Fibroblast of lung (primary cell): ENCODE data around the gene KCTD3. TPM values are rescaled to one million over a fixed set of nuclear protein-coding genes. Genes with fewer than 3 reads are reported as not detected.

Experiments used
- DNase-seq, 2 donors: peaks; one replicate each; pipeline versions ENCODE4 v3.0.0 to v3.0.0-alpha.2; 2010; ENCODE audit warnings: low read depth in 2 of 2
- H2AFZ ChIP-seq: 2 replicates; pipeline ENCODE4 v1.5.1; 2012; ENCODE audit warnings: low read length, control low read depth, inconsistent platforms
- H3K27ac ChIP-seq: 2 replicates; pipeline ENCODE4 v1.5.1; 2011; ENCODE audit warnings: low read length, control low read depth; ENCODE audit not compliant: insufficient read depth
- H3K27me3 ChIP-seq: 2 replicates; pipeline ENCODE4 v1.5.1; 2011; ENCODE audit warnings: mild to moderate bottlenecking, low read length; ENCODE audit not compliant: control insufficient read depth, insufficient read depth
- H3K36me3 ChIP-seq: 2 replicates; pipeline ENCODE4 v1.5.1; 2011; ENCODE audit warnings: low read length; ENCODE audit not compliant: control insufficient read depth, insufficient read depth
- H3K4me1 ChIP-seq: 2 replicates; pipeline ENCODE4 v1.5.1; 2011; ENCODE audit warnings: low read length; ENCODE audit not compliant: control insufficient read depth, insufficient read depth; ENCODE audit errors: extremely low read depth
- H3K4me2 ChIP-seq: 2 replicates; pipeline ENCODE4 v1.5.1; 2011; ENCODE audit warnings: low read length, control low read depth; ENCODE audit not compliant: insufficient read depth; ENCODE audit errors: extremely low read depth
- H3K4me3 ChIP-seq, 4 experiments: fragments of 200-600 bp in 1 of 4; sonication (generic) in 1 of 4; replicated peaks in 1 of 4; 2 replicates each; pipeline ENCODE4 v1.5.1; 2011 to 2016; ENCODE audit warnings: low read length in 4 of 4, low read depth in 3 of 4, mild to moderate bottlenecking in 3 of 4, control low read depth in 2 of 4, inconsistent platforms in 1 of 4, mixed read lengths in 1 of 4; ENCODE audit not compliant: insufficient read depth in 1 of 4; ENCODE audit errors: control extremely low read depth in 1 of 4
- H3K79me2 ChIP-seq: 2 replicates; pipeline ENCODE4 v1.5.1; 2012; ENCODE audit warnings: mild to moderate bottlenecking, low read length, inconsistent platforms; ENCODE audit not compliant: control insufficient read depth, insufficient read depth
- H3K9ac ChIP-seq: 2 replicates; pipeline ENCODE4 v1.5.1; 2011; ENCODE audit warnings: mild to moderate bottlenecking, low read length, control low read depth; ENCODE audit not compliant: insufficient read depth
- H3K9me3 ChIP-seq: 2 replicates; pipeline ENCODE4 v1.5.1; 2012; ENCODE audit warnings: low read depth, low read length; ENCODE audit not compliant: control insufficient read depth, insufficient read depth
- H4K20me1 ChIP-seq: 2 replicates; pipeline ENCODE4 v1.5.1; 2011; ENCODE audit warnings: low read length; ENCODE audit not compliant: control insufficient read depth, insufficient read depth; ENCODE audit errors: extremely low read depth
- CTCF ChIP-seq, 2 donors: IDR thresholded peaks in 1 of 2; conservative IDR thresholded peaks in 1 of 2; 1 replicate in 1 of 2; 2 replicates in 1 of 2; pipeline ENCODE4 v1.5.1; 2011 to 2012; ENCODE audit warnings: low read length in 2 of 2, control low read depth in 1 of 2, inconsistent platforms in 1 of 2, low read depth in 1 of 2, mild to moderate bottlenecking in 1 of 2
- EZH2 ChIP-seq: IDR thresholded peaks from 2 replicates; pipeline ENCODE4 v1.5.1; 2012; ENCODE audit warnings: low read length, control low read depth, mild to moderate bottlenecking; ENCODE audit errors: missing control alignments
- polyA plus RNA-seq, 2 donors: library from polyadenylated mRNA; depleted of rRNA in 1 of 2; stranded (reverse) in 1 of 2; unstranded in 1 of 2; fragments of >200 nt; gene quantifications; 2 replicates each; pipeline ENCODE4 v1.2.1, GENCODE V29; 2011 to 2012; ENCODE audit warnings: missing spikeins in 1 of 2
- total RNA-seq: library from RNA; depleted of rRNA; stranded (reverse); fragments of >200 nt; gene quantifications from 2 replicates; pipeline ENCODE4 v1.2.1, GENCODE V29; 2014

The KCTD3 gene
- total and polyA plus RNA-seq, 2 donors (not counting 1 experiment from before 2014, with no cell fraction given): 65.5 to 76.0 TPM

GRCh38 chr1:215600258-215600792 is 33.2 kb downstream of the KCTD3 start:
- Histone ChIP-seq H3K9me3 (no peaks in the 10 kb centered on the region), H3K27ac (no peak overlapping the region), H3K9ac (no peak overlapping the region), H4K20me1 (no peaks in the 10 kb centered on the region), H3K27me3 (no peaks in the 10 kb centered on the region), H3K4me1 (peaks cover 2% of the 10 kb centered on the region), H3K4me2 (no peak overlapping the region), H3K4me3 (no peak overlapping the region), H3K79me2 (no peaks in the 10 kb centered on the region), H3K36me3 (no peaks in the 10 kb centered on the region), H2AFZ (no peak overlapping the region)
- TF ChIP-seq EZH2 (no peak), CTCF (conservative IDR thresholded peaks at IDR 0.05 in 1 of 2, IDR thresholded peaks at IDR 0.05 in 1 of 2; ENCODE audit: low read depth in 1 of 2, low read length in 2 of 2) (no peak)
- no peak for DNase-seq

- Histone ChIP-seq H3K9me3 (no peaks in the 10 kb centered on the region), H3K27ac (no peak overlapping the region), H3K4me2 (no peak overlapping the region), H2AFZ (no peak overlapping the region), H3K9ac (no peak overlapping the region), H3K27me3 (no peaks in the 10 kb centered on the region), H3K79me2 (no peaks in the 10 kb centered on the region), H3K4me1 (peaks cover 2% of the 10 kb centered on the region), H3K4me3 (no peak overlapping the region), H3K36me3 (peaks cover 2% of the 10 kb centered on the region), H4K20me1 (no peaks in the 10 kb centered on the region)
- TF ChIP-seq EZH2 (no peak), CTCF (conservative IDR thresholded peaks at IDR 0.05 in 1 of 2, IDR thresholded peaks at IDR 0.05 in 1 of 2; ENCODE audit: low read depth in 1 of 2, low read length in 2 of 2) (no peak)
- no peak for DNase-seq
Observed at GRCh38 chr1:215600867-215601266, 33.8 kb downstream of the KCTD3 start.

DNA sequence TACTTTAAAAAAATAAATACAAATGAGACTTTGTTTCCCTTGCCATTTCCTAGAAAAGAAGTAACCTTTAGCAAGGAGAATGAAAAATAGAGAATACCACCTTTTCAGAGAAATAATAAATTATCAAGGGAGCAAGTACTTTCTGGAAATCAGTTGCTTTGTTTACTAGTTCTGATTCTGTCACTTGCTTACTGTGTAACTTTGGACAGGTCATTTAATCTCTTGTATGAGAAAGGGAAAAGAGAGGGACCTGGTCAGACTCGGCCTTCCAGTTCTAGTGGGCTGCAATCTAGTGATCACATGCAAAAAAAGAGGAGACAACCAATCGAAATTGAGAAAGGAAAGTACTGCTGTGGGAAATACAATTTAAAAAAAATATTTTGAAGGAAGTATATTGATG is 34.2 kb downstream of the KCTD3 start:
- no peak for TF ChIP-seq CTCF (conservative IDR thresholded peaks at IDR 0.05 in 1 of 2, IDR thresholded peaks at IDR 0.05 in 1 of 2; ENCODE audit: low read depth in 1 of 2, low read length in 2 of 2)
- Histone ChIP-seq H2AFZ (no peak overlapping the region), H3K4me3 (no peak overlapping the region), H3K36me3 (peaks cover 2% of the 10 kb centered on the region), H3K9ac (no peak overlapping the region), H3K27ac (no peak overlapping the region), H3K4me2 (no peak overlapping the region), H3K9me3 (no peaks in the 10 kb centered on the region), H3K4me1 (peaks cover 2% of the 10 kb centered on the region), H3K27me3 (no peaks in the 10 kb centered on the region), H4K20me1 (no peaks in the 10 kb centered on the region), H3K79me2 (no peaks in the 10 kb centered on the region)
- no peak for DNase-seq
